ENCODE measurements around the gene NUP93.

DNA sequence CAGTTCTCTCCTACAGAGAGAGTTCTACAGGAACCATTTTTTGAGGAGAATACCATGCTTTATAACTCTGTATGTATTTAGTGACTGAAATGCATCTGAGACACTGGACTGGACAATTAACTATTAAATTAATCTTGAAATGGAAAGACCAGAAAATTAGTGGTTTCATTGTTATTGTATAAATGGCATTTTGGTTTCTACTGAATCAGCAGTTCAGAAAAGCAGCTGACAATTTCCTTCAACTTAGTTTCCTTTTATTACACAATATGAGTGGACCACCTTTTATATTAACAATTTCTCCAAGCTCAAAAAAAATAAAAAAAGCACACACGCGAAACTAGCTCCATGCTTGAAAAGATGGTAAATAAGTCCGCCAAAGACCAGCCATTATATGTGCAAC, 69.0 kb downstream of the NUP93 start:
- no peak for TF ChIP-seq PREB (CRISPR knock-in tag; IDR thresholded peaks at IDR 0.05)
- TF ChIP-seq, protein P1, sequence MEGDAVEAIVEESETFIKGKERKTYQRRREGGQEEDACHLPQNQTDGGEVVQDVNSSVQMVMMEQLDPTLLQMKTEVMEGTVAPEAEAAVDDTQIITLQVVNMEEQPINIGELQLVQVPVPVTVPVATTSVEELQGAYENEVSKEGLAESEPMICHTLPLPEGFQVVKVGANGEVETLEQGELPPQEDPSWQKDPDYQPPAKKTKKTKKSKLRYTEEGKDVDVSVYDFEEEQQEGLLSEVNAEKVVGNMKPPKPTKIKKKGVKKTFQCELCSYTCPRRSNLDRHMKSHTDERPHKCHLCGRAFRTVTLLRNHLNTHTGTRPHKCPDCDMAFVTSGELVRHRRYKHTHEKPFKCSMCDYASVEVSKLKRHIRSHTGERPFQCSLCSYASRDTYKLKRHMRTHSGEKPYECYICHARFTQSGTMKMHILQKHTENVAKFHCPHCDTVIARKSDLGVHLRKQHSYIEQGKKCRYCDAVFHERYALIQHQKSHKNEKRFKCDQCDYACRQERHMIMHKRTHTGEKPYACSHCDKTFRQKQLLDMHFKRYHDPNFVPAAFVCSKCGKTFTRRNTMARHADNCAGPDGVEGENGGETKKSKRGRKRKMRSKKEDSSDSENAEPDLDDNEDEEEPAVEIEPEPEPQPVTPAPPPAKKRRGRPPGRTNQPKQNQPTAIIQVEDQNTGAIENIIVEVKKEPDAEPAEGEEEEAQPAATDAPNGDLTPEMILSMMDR (IDR thresholded peaks at IDR 0.05 in 2 of 3, conservative IDR thresholded peaks at IDR 0.05 in 1 of 3; ENCODE audit: insufficient read depth in 2 of 3, low read depth in 1 of 3, low read length in 3 of 3), result no peak
- no peak for TF ChIP-seq ATF3 (IDR thresholded peaks at IDR 0.05)
- no peak for TF ChIP-seq ATF3 (CRISPR knock-in tag; conservative IDR thresholded peaks at IDR 0.05)
- no peak for TF ChIP-seq USF2 (CRISPR knock-in tag; IDR thresholded peaks at IDR 0.05)
- TF ChIP-seq ARHGAP35 (IDR thresholded peaks at IDR 0.05; ENCODE audit: partially characterized antibody), result no peak
- TF ChIP-seq BMI1 (IDR thresholded peaks at IDR 0.05; ENCODE audit: low read length), result no peak
- no peak for TF ChIP-seq NBN (IDR thresholded peaks at IDR 0.05; ENCODE audit: low read depth)
- TF ChIP-seq, protein P2, sequence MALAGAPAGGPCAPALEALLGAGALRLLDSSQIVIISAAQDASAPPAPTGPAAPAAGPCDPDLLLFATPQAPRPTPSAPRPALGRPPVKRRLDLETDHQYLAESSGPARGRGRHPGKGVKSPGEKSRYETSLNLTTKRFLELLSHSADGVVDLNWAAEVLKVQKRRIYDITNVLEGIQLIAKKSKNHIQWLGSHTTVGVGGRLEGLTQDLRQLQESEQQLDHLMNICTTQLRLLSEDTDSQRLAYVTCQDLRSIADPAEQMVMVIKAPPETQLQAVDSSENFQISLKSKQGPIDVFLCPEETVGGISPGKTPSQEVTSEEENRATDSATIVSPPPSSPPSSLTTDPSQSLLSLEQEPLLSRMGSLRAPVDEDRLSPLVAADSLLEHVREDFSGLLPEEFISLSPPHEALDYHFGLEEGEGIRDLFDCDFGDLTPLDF (CRISPR knock-in tag; IDR thresholded peaks at IDR 0.05), result no peak
- no peak for TF ChIP-seq PATZ1 (CRISPR knock-in tag; IDR thresholded peaks at IDR 0.05; ENCODE audit: borderline replicate concordance)

Data from K562 (cell line).